HG03135 (cell line): ENCODE measurements around the gene ADGRB3.

Source experiments
- ATAC-seq: cut with Tn5 transposase; IDR thresholded peaks from one replicate; pipeline ENCODE4 v1.9.1; 2021; ENCODE audit warnings: mild to moderate bottlenecking, moderate library complexity; ENCODE audit not compliant: unreplicated experiment

Gene ADGRB3

GRCh38 chr6:68634726-68635411 is at the start of gene ADGRB3:
Gene ADGRB3 (plus strand): TSS chr6:68635282. CDS start chr6:68638676, 3,394 bp downstream.
- peak; percentile 85 for ATAC-seq

DNA sequence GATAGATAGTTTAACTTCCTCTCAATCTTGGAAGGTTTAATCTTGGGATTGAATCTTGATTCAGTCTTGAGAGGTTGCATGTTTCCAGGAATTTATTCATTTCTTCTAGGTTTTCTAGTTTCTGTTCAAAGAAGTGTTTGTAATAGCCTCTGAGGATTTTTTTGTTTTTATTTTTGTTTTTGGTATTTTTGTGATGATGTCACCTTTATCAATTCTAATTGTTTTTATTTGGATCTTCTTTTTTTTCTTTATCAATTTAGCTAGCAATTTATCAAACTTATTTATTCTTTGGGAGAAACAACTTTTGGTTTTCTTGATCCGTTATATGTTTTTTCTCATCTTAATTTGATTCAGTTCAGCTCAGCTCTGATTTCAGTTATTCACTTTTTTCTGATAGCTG is 41.5 kb upstream of the ADGRB3 start:
- no peak for ATAC-seq

- no peak for ATAC-seq
Observed at GRCh38 chr6:68597642-68598041, 37.4 kb upstream of the ADGRB3 start.

- no peak for ATAC-seq
Observed at GRCh38 chr6:68615938-68616337, 19.1 kb upstream of the ADGRB3 start.

GRCh38 chr6:68625998-68626397 is 9.1 kb upstream of the ADGRB3 start:
- no peak for ATAC-seq

DNA sequence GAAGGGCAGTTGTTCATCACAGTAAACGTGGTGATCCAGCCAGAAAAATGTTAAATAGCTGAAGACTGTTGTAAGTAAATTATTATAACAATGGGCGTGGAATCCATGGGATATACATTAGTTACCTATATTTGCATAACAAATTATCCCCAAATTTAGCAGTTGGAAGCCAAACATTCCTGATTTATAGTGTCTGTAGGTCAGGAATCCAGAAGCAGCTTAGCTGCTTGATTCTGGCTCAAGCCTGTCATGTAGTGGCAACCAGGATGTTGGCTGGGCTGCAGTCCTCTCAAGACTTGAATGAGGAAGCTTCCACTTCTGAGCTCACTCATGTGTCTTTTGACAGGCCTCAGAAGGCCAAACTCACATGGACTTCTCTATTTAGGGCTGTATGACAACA is 6.9 kb upstream of the ADGRB3 start:
- ATAC-seq = no peak

DNA sequence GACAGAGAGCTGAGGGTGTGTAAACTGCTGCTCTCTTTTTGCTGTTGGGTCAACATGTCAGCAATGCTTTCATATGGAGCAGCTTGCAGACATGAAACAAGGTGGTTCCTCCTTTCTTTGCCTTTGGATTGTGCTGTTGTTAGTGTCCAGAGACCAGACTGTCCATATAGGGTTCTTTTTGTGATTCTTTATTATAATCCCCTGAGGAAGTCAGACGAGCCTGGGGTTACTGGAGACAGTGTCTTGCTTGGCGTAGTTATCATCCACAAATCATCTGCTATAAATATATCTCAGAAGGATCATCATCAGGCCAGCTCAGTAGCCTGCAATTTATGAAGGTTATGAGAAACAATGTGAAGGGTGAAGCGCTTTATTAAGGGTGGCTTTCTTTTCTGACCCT is 2.3 kb upstream of the ADGRB3 start:
- ATAC-seq = no peak

- no peak for ATAC-seq
Observed at GRCh38 chr6:68633281-68633971, 1.7 kb upstream of the ADGRB3 start.

DNA sequence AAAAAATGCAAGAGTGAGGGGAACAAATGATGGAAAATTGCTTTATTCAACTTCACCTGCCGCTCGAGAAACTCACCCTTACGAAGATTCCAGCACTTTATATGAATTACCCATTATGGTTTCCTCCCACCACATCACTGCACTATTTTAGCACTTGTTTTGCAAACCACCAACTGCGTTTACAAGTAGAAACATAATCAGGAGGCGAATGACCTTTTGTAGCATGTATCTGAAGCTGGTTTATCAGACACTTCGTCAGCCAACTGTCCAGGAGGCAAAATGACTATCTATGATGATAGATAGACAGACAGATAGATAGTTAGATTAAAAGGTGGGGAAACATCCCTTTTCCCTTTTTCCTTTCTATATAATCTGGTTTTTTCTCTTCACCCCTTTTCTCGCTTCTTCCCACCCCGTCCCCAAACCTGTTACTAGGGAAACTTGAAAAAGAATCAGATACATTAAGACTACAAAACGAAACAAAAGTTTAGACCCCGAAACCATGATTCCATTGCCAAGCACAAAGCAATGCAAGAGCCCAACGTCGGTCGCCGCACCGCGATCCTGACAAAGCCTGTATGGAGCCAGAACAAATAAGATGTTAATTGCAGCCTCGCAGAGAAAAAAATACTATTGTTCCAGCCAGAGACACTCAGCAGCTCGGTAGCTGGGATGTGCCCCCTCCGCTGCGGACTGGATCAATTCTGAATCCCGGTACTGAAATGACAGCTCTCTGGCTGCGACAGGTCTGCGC is 933 bp upstream of the ADGRB3 start:
- ATAC-seq = peak; percentile 4

- ATAC-seq = no peak
Observed at GRCh38 chr6:68635412-68635705, 277 bp downstream of the ADGRB3 start.

GRCh38 chr6:68635706-68636513 is 828 bp downstream of the ADGRB3 start:
- no peak for ATAC-seq

DNA sequence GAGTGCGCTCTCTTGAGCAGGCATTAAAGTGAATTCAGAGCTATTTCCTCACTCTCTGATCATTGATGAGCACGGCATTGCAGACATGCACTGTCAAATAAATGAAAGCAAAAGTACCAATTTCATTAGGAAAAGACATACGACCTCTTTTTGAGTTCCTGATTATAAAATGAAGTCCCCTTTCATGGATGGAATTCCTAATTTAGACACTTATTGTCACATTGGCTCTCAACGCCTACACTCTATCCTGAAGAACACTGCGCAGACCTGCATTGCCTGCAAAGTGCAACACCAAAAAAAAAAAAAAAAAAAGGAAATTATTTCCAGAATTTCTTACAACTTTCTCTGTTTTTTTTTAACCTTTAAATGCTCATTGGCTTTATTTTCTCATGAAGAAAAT is 1.6 kb downstream of the ADGRB3 start:
- no peak for ATAC-seq

DNA sequence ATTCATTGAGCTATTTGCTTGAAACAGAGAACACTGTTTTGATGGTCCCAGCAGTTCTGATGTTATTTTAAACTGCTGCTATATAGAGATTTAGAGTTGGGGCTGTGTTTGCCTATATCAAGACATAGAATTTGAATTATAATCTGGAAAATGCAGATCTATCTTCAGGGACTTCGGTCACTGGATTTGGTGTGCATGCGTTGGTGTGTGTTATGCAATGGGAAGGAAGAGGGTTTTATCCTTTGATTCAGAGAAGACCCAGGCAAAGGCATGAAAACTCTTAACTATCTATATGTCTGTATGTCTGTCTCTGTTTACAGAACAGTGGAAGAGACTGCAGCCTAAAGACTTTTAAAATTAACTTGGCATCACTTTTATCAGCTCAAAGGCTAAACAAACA is 2.0 kb downstream of the ADGRB3 start:
- no peak for ATAC-seq

DNA sequence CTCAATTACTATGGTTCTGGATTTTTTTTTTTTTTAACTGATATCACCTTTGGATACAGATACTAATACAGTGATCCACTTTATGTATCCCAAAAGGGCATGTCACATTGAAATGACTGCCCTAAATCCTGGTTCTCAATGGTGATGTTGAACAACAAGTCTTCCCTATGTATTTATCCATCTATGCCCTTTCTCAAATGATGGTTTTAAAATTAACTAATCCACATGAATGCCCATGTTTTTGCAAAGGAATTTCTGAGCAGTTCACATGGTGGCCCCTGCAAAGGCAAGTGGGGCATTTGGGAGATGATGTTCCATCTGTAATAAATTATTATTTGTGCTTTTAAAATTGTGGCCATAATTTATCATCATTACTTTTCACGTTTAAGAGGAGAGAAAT is 2.7 kb downstream of the ADGRB3 start:
- no peak for ATAC-seq

- no peak for ATAC-seq
Observed at GRCh38 chr6:68638230-68638900, 3.3 kb downstream of the ADGRB3 start.

DNA sequence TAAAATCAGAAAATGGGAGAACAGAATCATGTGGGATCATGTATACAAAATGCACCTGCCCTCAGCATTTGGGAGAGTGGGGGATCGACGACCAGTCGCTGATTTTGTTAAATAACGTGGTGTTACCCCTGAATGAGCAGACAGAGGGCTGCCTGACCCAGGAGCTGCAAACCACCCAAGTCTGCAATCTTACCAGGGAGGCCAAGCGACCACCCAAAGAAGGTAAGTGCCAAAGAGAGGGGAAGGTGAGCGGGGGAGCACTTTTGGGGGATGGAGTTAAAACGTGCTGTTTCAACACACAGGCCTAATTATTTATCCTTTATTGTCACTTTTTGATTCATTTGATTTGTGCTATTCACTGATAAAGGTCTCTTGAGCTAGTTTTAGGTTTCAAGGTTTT is 4.1 kb downstream of the ADGRB3 start:
- no peak for ATAC-seq

DNA sequence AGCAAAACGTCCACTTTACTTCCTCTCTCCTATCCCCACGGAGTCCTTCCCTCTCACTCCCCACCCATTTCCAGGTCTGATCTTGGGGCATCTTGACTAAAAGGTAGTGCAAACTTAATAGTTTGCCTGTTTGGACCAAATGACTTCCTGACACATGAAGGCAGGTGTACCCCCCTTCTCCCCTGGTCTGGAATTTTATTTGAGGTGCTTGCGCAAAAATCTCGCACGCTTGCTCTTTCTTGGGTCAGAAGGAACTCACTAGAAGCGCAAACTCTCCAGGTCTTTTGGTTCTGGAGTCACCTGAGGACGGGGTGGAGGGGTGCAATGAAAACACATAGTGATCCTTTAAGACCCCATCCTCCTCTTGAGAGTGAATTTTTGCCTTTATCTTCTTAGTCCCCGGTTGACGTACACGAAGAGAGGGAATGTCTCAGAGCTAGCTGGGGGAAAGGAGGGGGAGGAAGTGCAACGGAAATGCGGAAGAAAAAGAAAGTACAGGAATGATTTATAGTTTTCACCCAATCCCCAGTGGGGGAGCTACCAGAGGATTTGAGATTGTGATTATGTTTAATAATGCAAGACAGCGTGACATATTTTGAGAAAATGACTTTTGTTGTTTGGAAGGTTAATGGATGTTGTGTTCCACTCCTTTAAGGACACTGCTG is 4.9 kb downstream of the ADGRB3 start:
- no peak for ATAC-seq

GRCh38 chr6:68640491-68640835 is 5.4 kb downstream of the ADGRB3 start:
- no peak for ATAC-seq

DNA sequence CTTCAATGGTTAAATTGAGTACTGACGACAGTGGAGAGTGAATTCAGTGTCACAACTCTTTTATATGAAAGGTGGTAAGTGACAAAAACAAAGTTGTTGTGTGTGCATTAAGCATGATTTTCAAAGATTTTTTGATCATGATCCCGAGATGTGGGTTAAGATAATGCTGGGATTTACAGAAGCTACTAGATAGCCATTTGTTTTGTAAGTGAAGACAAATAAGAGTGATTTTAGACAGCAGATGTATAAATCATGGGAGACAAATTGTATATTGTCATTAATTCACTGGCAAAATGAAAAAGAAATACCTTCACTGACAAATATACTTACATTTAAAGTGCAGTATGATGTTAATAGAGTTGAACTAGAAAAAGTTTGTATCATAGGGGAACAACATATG is 6.1 kb downstream of the ADGRB3 start:
- ATAC-seq = no peak

DNA sequence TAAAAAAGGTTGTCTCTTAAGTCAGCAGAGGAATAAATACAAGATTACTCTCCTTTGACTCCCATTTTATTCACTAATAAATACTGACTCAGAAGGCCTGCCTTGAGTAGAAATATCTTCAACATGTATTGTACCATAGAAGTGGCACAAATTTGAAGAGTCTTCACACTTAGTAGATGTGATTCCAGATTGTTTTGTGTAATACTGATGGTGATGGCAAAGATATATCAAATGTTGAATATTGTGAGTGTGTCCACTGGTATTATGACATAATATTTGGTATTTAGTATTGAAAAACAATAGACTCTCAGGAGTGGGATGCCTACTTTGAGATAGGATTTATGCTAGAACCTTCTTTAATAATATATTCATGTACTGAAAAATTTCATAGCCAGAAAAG is 7.0 kb downstream of the ADGRB3 start:
- ATAC-seq = no peak
